A673 (cell line): ENCODE results near the gene HEY2.

Experiments used
- CTCF ChIP-seq: fragments of 300-800, 200-600 bp; sonication (generic); conservative IDR thresholded peaks from 2 replicates; pipeline ENCODE4 v1.5.1; 2017; ENCODE audit warnings: low read depth, mild to moderate bottlenecking, antibody characterized with exemption, low read length, moderate library complexity, mixed read lengths
- EZH2 ChIP-seq: fragments of 200-600 bp; sonication (generic); IDR thresholded peaks from 2 replicates; pipeline ENCODE4 v1.6.1; 2017; ENCODE audit warnings: borderline replicate concordance, low read depth, mild to moderate bottlenecking, mixed read lengths, antibody characterized with exemption, low read length; ENCODE audit not compliant: poor library complexity, severe bottlenecking

DNA sequence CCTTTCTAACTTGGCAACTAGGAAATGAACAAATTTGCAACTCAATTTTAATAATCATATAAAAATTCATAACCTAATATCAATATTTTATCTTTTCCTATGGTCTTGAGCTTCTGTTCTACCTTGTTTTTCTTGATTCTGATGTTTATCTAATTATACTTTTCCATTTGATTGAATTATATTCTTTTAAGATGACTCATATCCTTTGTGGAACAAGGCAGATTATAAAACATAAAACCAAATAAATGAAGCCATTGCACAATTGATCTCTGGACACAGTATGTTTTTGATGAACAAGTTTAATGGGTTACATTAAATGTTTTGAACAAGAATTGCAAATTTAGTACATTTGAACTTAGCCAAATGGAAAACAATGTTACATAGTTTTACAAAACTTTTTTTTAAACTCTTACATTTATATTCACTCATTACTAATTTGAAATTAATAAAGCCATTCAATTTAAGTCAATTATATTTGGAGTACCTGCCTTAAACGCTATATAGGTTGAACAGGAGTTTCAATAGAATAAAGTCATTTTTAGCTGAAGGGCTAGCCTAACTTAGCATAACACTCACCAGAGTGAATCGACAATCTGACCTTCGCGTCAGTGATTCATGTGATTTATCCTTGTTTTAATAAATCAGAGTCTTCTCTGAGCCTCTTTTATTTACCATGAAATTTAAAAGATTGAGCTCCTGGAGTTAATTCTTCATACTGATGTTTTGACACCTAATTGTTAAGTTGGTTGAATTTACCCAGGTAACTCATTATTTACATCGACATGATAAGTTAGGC lies 45.1 kb downstream of the HEY2 start:
- TF ChIP-seq EZH2 (no peak), CTCF (no peak)
